SJSA1 (cell line): ENCODE measurements around the gene TECPR1. TPM values are rescaled to one million over a fixed set of nuclear protein-coding genes. Genes with fewer than 3 reads are reported as not detected.

Source experiments
- DNase-seq, 2 experiments: peaks; one replicate each; pipeline ENCODE4 v3.0.0-alpha.2; 2015 to 2020; ENCODE audit warnings: low spot score in 2 of 2, low read depth in 1 of 2
- H3K27ac ChIP-seq: fragments of 250-450 bp; sonication (Bioruptor Pico); 2 replicates; pipeline ENCODE4 v1.5.1; 2020; ENCODE audit warnings: mild to moderate bottlenecking, moderate library complexity
- H3K27me3 ChIP-seq: fragments of 250-450 bp; sonication (Bioruptor Pico); replicated peaks from 2 replicates; pipeline ENCODE4 v1.5.1; 2020; ENCODE audit warnings: mild to moderate bottlenecking, moderate library complexity
- H3K36me3 ChIP-seq: fragments of 250-450 bp; sonication (Bioruptor Pico); 2 replicates; pipeline ENCODE4 v1.5.1; 2020; ENCODE audit warnings: mild to moderate bottlenecking
- H3K4me1 ChIP-seq: fragments of 250-450 bp; sonication (Bioruptor Pico); replicated peaks from 2 replicates; pipeline ENCODE4 v1.6.1; 2021; ENCODE audit warnings: mild to moderate bottlenecking
- H3K4me3 ChIP-seq: fragments of 250-450 bp; sonication (Bioruptor Pico); 2 replicates; pipeline ENCODE4 v1.5.1; 2020; ENCODE audit warnings: mild to moderate bottlenecking
- H3K9me3 ChIP-seq: fragments of 250-450 bp; sonication (Bioruptor Pico); replicated peaks from 2 replicates; pipeline ENCODE4 v1.5.1; 2020; ENCODE audit warnings: mild to moderate bottlenecking
- total RNA-seq: library from RNA; depleted of rRNA; stranded (reverse); fragments of >200 nt; shearing (Covaris generic); gene quantifications from 2 replicates; pipeline ENCODE4 v1.2.3, GENCODE V29; 2014

The TECPR1 gene
- total RNA-seq, 1 experiment from 2014 or later, result 22.1 TPM

DNA sequence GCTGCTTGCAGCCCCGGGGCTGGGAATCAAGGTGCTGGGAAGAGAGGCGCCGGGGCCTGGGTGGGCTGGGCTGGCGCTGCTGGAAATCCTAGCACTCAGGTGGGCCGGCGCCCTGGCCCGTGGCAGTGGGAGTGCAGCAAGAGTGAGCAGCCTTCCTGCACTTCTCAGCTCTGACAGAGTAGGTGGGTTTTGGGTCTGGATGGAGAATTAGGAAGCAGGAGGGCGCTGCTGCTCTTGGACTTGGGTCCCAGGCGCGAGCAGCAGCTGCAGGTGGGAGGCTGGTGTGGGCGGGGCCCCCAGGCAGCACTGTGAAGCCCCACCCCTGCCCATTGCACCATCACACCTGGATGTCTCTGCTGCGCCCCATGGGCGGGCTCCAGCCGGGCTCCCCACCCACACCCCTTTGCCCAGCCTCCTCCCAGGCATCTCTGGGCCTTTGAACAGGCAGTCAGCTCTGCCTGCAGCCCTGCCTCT lies 35.5 kb upstream of the TECPR1 start:
- Histone ChIP-seq H3K27me3 (no peaks in the 10 kb centered on the region), H3K36me3 (peaks cover 89% of the 10 kb centered on the region), H3K27ac (no peak overlapping the region), H3K4me1 (peaks cover 48% of the 10 kb centered on the region), H3K9me3 (no peaks in the 10 kb centered on the region), H3K4me3 (no peak overlapping the region)
- no peak for DNase-seq

DNA sequence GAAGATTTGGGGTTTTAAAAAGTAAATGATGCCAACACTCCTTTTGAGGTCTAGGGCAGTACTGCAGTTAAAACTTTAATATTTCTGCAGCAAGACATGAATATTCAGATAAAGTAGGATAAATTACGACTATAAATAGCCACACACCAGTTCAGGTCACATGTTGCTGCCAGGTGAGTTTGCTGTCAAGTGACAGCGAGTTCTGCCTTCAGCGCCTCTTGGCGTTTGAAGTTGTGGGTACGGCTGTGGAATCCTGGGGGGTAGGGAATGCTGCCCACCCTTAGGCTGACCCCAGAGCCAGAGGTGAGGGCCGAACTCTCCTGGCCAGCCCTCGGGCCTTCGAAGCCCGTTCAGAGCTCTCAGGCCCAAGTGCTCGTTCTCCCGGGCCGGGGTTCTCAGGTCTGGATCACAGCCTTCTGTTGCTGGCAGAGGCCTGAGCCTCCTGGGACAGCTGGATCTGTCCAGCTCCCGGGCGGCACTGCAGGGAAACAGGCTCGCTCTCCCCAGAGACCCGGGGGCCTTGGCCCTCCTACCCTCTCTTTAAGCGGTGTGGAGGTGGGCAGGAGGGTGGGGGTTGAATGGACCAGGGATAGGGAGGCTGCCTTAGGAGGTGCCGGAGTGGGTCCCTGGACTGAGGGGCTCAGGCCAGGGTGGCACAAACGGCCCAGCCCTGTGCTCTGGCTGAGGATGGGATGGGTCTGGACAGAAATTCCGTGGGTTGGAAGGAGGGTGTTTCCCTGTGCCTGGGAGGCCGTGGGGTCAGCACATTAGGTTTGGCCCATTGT lies 34.9 kb upstream of the TECPR1 start:
- DNase-seq, result no peak
- peaks cover 89% of the 10 kb centered on the region for H3K36me3 ChIP-seq
- no peaks in the 10 kb centered on the region for H3K27me3 ChIP-seq
- no peak overlapping the region for H3K4me3 ChIP-seq
- H3K27ac ChIP-seq, result peak overlapping the region; percentile 69
- H3K9me3 ChIP-seq, result no peaks in the 10 kb centered on the region
- H3K4me1 ChIP-seq, result peaks cover 54% of the 10 kb centered on the region

DNA sequence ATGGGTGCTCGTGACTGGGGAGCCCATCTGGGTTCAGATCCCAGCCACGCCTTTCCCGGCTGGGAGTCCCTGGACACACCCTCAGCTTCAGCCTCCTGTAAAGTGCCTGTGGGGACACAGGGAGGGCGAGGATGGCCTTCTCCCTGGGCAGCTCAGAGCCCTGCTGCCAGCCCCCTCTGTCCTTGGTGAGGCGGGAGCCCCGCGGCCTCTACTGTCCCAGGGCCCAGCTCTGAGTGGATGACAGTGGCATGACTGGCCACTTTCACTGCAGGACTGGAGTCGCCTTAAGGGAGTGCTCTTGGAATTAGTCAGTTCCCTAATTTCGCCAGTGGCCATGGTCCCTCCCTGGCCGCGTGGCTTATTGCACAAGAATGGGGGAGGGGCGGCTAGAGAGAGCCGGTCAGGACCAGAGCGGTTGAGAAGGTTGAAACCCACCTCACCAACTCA lies 34.1 kb upstream of the TECPR1 start:
- Histone ChIP-seq H3K9me3 (no peaks in the 10 kb centered on the region), H3K4me3 (no peak overlapping the region), H3K27me3 (no peaks in the 10 kb centered on the region), H3K4me1 (peaks cover 54% of the 10 kb centered on the region), H3K27ac (peak overlapping the region; percentile 69), H3K36me3 (peaks cover 84% of the 10 kb centered on the region)
- DNase-seq, result peak; percentile 50 to 77

DNA sequence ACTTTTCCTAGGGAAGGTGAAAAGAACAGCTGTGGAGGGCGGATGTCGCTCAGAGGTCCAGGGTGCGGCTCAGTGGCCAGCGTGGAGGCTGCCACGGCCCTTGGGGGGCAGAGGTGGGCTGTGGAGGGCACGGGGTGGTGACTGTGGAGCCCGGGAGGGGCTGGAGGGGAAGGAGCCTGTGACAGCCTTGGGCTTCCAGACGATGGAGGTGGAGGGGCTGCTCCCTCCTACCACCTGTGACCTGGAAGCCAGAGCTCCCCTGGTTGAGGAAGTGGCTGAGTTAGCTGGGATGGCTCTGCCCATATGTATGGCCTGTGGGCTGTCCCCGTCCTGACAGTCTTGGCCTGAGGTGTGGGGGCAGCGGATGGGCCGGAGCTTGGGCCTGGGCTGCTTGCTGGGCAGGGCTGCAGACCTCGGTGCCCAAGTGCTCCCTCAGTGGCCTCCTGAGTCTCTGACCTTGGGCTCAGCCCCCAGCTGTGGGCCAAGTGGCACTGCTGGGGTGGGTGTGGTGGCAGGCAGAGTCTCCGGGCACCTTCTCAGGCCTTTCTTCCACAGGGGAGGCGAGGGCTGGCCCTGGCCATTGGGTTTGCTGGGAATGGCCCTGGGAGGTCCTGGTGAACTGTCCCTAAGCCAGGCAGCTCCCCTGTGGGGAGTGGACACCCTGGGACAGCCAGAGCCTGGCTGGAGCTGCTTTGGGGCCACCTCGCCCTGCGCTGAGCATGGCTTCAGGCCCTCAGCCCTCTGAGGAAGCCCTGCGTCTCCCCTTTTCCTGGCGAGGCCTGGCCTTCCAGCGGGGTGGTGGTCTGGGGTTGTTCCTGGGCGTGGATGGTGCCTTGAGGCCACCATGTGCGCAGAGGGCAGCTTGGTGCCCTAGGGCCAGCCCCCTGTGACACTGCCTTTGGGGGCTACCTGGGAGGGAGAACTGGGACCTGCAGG lies 33.4 kb upstream of the TECPR1 start:
- peaks cover 58% of the 10 kb centered on the region for H3K4me1 ChIP-seq
- peak overlapping the region; percentile 1; the same call in 1 of the 2 replicates for H3K4me3 ChIP-seq
- peaks cover 78% of the 10 kb centered on the region for H3K36me3 ChIP-seq
- H3K27ac ChIP-seq, result peak overlapping the region; percentile 69
- no peak for DNase-seq
- no peaks in the 10 kb centered on the region for H3K9me3 ChIP-seq
- no peaks in the 10 kb centered on the region for H3K27me3 ChIP-seq

DNA sequence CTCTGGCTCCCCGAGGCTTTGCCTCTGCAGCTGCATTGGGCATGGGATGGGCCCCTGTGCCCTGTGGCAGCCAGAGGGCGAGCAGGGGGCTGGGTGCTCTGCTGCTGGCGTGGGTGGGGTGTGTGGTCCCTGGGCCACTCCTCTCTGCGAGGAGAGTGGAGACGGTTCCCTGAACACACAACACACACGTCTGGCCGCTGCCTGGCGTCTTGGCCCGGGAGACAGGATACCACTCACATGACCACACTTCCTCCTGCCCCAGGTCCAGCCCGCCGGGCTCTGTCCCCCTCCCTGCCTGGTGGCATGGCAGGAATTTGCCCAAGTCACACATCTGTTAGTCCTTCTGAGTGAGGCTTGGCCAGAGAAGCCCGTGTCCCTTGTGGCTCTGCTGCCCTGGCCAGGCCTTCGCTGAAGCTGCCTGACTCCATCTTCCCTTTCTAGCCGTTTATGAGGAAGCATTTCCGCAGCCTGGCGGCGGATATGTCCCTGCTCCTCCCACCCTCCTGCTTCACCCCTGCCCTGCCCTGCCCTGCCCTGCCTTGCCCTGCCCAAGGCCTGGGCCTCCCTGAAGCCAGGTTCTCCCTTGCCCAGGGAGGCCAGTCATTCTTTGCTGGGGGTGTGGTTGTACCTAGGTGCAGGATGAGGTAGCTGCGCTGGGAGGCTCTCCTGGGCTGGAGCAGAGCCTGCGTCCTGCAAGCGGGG lies 32.5 kb upstream of the TECPR1 start:
- H3K4me3 ChIP-seq, result peak overlapping the region; percentile 10; the same call in 1 of the 2 replicates
- peaks cover 72% of the 10 kb centered on the region for H3K36me3 ChIP-seq
- H3K4me1 ChIP-seq, result peaks cover 58% of the 10 kb centered on the region
- DNase-seq, result peak; percentile 81 to 92
- H3K27ac ChIP-seq, result peak overlapping the region; percentile 69
- H3K27me3 ChIP-seq, result no peaks in the 10 kb centered on the region
- H3K9me3 ChIP-seq, result no peaks in the 10 kb centered on the region

DNA sequence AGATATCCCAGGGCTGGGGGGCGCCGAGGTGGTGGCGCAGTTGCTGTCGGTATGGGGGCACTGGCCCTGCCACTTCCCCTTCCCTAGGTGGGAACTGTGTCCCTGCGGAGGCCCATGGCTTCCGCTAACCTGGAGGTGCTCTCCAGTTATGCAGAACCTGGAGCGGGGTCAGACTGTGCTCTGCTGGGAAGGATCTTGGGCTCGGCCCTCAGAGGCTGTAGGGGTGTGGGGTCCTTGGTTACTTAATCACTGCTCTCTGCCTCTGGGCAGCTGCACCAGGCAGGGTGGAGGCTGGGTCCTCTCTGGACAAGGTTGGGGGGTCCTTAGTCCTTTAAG lies 31.8 kb upstream of the TECPR1 start:
- H3K9me3 ChIP-seq, result no peaks in the 10 kb centered on the region
- no peak for DNase-seq
- H3K4me1 ChIP-seq, result peaks cover 58% of the 10 kb centered on the region
- H3K36me3 ChIP-seq, result peaks cover 66% of the 10 kb centered on the region
- no peaks in the 10 kb centered on the region for H3K27me3 ChIP-seq
- peak overlapping the region; percentile 10; the same call in 1 of the 2 replicates for H3K4me3 ChIP-seq
- peak overlapping the region; percentile 69 for H3K27ac ChIP-seq

DNA sequence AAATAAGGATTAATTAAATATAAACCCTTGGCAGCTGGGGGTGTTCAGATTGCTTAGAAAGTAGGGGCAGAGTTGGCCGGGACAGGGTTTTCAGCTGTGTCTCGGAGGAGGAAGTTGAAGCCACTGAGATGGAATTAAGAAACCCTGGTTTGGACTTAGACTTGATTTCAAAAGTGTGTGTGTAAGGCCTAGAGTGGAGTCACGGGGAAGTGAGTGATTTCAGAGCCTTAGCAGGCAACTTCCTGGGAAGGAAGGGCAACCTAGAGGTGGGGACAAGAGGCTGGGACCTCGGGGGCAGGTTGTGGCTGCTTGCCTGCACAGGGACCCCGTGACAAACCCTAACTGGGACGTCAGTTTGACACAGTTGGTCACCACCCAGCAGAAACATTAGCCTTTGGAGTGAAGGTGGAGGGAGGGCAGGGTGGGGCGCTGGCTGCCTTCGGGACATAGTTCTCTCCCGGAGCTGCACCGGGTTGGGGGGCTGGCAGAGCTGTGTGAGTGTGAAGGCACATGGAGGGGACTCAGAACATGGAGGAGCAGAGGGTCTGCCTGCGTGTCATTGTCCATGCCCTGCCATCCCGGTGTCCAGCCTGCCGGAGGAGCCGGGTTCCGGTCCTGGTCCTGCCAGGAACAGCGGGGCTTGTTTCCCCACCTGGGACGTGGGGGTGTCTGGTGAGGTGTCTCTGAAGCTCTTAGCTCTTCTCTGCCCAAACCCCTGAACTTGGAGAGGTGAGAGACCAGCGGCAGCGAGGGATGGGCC lies 31.3 kb upstream of the TECPR1 start:
- no peak overlapping the region for H3K27ac ChIP-seq

DNA sequence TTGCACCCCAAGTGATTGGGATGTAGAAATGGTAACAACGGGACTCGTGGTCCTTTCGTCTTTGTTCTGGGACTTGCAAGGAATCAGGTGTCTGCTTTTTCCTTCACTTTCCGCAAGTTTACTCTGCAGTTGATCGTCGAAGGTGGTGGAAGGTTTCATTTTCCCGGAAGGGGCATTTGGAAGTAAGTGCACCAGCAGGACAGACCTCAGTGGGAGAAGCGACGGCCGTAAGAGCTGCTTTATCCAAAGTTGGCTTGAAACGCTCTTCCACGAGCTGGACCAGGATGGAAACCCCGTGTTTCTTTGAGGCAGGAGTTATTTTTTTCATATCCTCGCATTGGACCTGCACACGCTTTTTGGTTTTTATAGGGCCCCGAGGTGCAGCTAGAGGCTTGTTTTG lies 30.7 kb upstream of the TECPR1 start:
- Histone ChIP-seq H3K36me3 (peaks cover 55% of the 10 kb centered on the region), H3K4me3 (peak overlapping the region; percentile 85), H3K27ac (no peak overlapping the region), H3K4me1 (peaks cover 58% of the 10 kb centered on the region), H3K27me3 (no peaks in the 10 kb centered on the region), H3K9me3 (no peaks in the 10 kb centered on the region)
- no peak for DNase-seq

More for the DNA sequence above, 31.3 kb upstream of the TECPR1 start:
- Histone ChIP-seq H3K9me3 (no peaks in the 10 kb centered on the region), H3K4me3 (peak overlapping the region; percentile 85; the same call in 1 of the 2 replicates), H3K27me3 (no peaks in the 10 kb centered on the region), H3K36me3 (peaks cover 61% of the 10 kb centered on the region), H3K4me1 (peaks cover 58% of the 10 kb centered on the region)
- DNase-seq, result no peak

DNA sequence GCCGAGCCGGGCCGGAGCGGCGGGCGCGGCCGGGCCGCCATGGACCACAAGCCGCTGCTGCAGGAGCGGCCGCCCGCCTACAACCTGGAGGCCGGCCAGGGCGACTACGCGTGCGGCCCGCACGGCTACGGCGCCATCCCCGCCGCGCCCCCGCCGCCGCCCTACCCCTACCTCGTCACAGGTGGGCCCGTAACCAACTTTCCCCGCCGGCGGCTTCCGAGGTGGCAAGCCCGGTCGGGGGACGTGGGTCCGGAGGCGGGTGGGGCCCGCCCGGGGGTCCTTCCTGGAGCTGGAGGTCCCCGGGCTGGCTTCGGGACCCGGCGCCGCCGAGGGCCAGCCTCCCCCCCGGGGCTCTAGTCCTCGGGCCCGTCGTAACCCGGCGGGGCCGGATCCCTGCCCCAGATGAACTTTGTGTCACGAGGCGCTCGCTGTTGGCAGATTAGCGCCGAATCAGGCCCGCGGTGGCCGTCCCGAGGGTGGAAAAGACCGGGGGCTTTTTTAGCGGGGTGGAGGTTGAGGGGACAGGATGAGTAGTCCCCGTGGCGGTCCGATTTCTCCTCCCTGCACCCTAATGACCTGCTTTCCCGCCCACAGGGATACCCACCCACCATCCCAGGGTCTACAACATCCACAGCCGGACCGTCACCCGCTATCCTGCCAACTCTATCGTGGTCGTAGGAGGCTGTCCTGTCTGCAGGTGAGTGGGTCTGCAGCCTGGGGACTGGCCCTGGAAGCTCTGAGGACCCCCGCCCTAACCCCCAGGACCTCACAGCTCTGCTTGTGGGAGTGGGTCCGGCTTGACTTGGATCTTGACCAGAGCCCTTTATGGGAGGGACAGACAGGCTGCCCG lies 29.9 kb upstream of the TECPR1 start:
- Histone ChIP-seq H3K36me3 (peaks cover 49% of the 10 kb centered on the region), H3K4me3 (peak overlapping the region; percentile 85), H3K9me3 (no peaks in the 10 kb centered on the region), H3K27ac (peak overlapping the region; percentile 59), H3K27me3 (no peaks in the 10 kb centered on the region), H3K4me1 (peaks cover 55% of the 10 kb centered on the region)
- DNase-seq, result peak in 1 of 2 experiments; percentile 27

DNA sequence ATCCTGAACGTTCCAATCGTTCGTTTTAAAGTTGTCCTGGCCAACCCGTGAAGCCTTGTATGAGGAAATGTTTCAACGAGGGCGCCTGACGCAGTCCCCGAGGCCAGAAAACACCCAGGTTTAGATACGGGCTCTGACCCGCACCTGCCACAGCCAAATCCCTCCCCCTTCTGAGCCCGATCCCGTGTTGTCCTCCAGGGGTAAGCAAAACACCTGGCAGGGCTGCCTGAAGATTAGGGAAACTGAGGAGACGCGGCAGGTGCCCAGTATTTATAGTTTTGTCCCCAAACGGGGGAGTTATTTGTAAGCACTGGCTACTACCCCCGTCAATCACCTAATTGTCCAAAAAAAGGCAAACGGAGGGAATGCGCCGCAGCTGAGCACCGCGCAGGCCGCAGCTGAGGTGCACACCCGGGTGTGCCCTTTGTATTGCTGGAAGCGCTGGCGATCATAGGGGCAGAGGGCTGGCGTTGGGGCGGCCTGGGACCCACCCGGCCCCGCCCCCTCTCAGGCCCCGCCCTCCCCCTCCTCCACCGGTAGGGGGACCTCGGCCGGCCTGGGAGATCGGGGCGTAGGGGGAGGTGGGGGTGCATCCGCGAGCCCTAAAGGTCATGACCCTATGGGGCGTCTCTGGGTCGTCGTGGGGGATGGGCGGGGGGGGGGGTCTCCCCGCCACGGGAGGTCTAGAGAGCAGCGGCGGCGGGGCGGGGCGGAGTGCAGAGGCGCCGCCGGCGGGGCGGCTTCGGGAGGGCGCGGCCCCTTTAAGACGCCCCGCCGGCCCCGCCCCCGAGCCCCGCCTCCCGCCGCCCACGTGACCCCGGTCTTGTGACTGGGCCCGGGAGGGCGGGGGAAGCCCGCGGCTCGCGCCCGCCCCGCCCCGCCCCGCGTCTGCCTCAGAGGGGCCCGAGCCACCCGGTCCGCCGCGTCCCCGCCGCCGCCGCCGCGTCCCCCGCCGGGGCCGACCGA lies 29.0 kb upstream of the TECPR1 start, which contains the start of gene BRI3:
Gene BRI3 (plus strand): TSS at position 896 of the 966 bp plus-strand sequence. CDS start 110 bp downstream, outside the sequence.
- H3K4me1 ChIP-seq, result peaks cover 46% of the 10 kb centered on the region
- peak within 1 kb of the TSS; percentile 59 for H3K27ac ChIP-seq
- no peaks in the 10 kb centered on the region for H3K27me3 ChIP-seq
- H3K9me3 ChIP-seq, result no peaks in the 10 kb centered on the region
- peak; percentile 34 to 88 for DNase-seq
- H3K4me3 ChIP-seq, result peak within 1 kb of the TSS; percentile 85
- H3K36me3 ChIP-seq, result peaks cover 41% of the 10 kb centered on the region

DNA sequence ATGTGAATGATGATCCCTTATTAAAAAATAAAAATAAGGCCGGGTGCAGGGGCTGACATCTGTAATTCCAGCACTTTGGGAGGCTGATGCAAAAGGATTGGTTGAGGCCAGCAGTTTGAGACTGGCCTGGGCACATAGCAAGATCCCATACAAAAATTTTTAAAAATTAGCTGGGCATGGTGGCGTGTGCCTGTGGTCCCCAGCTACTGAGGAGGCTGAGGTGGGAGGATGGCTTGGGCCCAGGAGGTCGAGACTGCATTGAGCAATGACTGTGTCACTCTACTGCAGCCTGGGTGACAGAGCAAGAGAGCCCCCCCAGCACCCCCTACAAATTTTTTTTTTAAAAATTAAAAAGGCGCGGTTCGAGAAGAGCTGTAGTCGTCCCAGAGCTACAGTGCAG lies 28.3 kb upstream of the TECPR1 start:
- Histone ChIP-seq H3K4me3 (no peak overlapping the region), H3K27me3 (no peaks in the 10 kb centered on the region), H3K36me3 (peaks cover 34% of the 10 kb centered on the region), H3K4me1 (peaks cover 38% of the 10 kb centered on the region), H3K27ac (no peak overlapping the region), H3K9me3 (no peaks in the 10 kb centered on the region)
- no peak for DNase-seq
